WTC11 (cell line): Measurements from ENCODE around the gene NDUFV2. TPM values are rescaled to one million over a fixed set of nuclear protein-coding genes. Genes with fewer than 3 reads are reported as not detected.

Experiments
- ATAC-seq: fragments of 200-7000 bp; cut with Tn5 transposase; 2 replicates; pipeline ENCODE4 v1.10.0; 2021; ENCODE audit warnings: mild to moderate bottlenecking, moderate library complexity
- CTCF ChIA-PET: fragments of 300-600 bp; sonication (Branson Sonifier 250); formaldehyde crosslinking; loops from one replicate; lab custom pipeline; 2021; ENCODE audit warnings: antibody characterized with exemption; lab: Charles Lee
- POLR2A ChIA-PET: fragments of 350-600 bp; sonication (Branson Sonifier 250); formaldehyde crosslinking; loops from one replicate; lab custom pipeline; 2021; ENCODE audit warnings: antibody characterized with exemption; lab: Charles Lee
- DNase-seq: peaks from one replicate; pipeline ENCODE4 v3.0.0; 2021; ENCODE audit warnings: low spot score
- H3K27ac Mint-ChIP-seq: 2 replicates; pipeline ENCODE4 v1.8.0; 2021; ENCODE audit warnings: mixed read lengths
- H3K27me3 Mint-ChIP-seq: 2 replicates; pipeline ENCODE4 v1.8.0; 2021; ENCODE audit warnings: low read depth, mild to moderate bottlenecking, moderate library complexity, mixed read lengths
- H3K36me3 Mint-ChIP-seq: 2 replicates; pipeline ENCODE4 v1.8.0; 2021; ENCODE audit warnings: mixed read lengths
- H3K4me1 Mint-ChIP-seq: 2 replicates; pipeline ENCODE4 v1.8.0; 2022; ENCODE audit warnings: mixed read lengths
- H3K4me3 Mint-ChIP-seq: 2 replicates; pipeline ENCODE4 v1.8.0; 2021; ENCODE audit warnings: mild to moderate bottlenecking, moderate library complexity, mixed read lengths
- H3K9me3 Mint-ChIP-seq: 2 replicates; pipeline ENCODE4 v1.8.0; 2021; ENCODE audit warnings: mixed read lengths
- CREB1 ChIP-seq: sonication (generic); formaldehyde crosslinking; IDR thresholded peaks from 2 replicates; pipeline ENCODE4 v1.8.0; 2023; ENCODE audit warnings: mild to moderate bottlenecking, missing genetic modification reagents
- EMX1 ChIP-seq: fragments of 250-450 bp; sonication (Bioruptor Pico); IDR thresholded peaks from 2 replicates; pipeline ENCODE4 v1.8.0; 2021; ENCODE audit warnings: mild to moderate bottlenecking
- ESRRA ChIP-seq: sonication (generic); formaldehyde crosslinking; IDR thresholded peaks from 2 replicates; pipeline ENCODE4 v1.8.1; 2022; ENCODE audit warnings: mild to moderate bottlenecking, missing genetic modification reagents, borderline replicate concordance
- GABPB1 ChIP-seq: sonication (generic); formaldehyde crosslinking; IDR thresholded peaks from 2 replicates; pipeline ENCODE4 v1.8.1; 2023; ENCODE audit warnings: mild to moderate bottlenecking, missing genetic modification reagents
- IRF2 ChIP-seq: sonication (generic); formaldehyde crosslinking; IDR thresholded peaks from 2 replicates; pipeline ENCODE4 v1.8.0; 2022; ENCODE audit warnings: low read depth, missing genetic modification reagents, borderline replicate concordance
- JAZF1 ChIP-seq: fragments of 250-450 bp; sonication (Bioruptor Pico); IDR thresholded peaks from 2 replicates; pipeline ENCODE4 v1.9.0; 2021; ENCODE audit warnings: moderate library complexity, mild to moderate bottlenecking, inconsistent platforms
- KAT7 ChIP-seq: sonication (generic); formaldehyde crosslinking; IDR thresholded peaks from 2 replicates; pipeline ENCODE4 v1.8.1; 2023; ENCODE audit warnings: missing genetic modification reagents, mild to moderate bottlenecking, borderline replicate concordance
- NR2C2 ChIP-seq: sonication (generic); formaldehyde crosslinking; IDR thresholded peaks from 2 replicates; pipeline ENCODE4 v1.8.0; 2022; ENCODE audit warnings: mild to moderate bottlenecking, missing genetic modification reagents
- NR3C1 ChIP-seq: sonication (generic); formaldehyde crosslinking; conservative IDR thresholded peaks from 2 replicates; pipeline ENCODE4 v1.8.1; 2023; ENCODE audit warnings: low read depth, mild to moderate bottlenecking, missing genetic modification reagents
- SOX15 ChIP-seq: fragments of 250-450 bp; sonication (Bioruptor Pico); IDR thresholded peaks from 2 replicates; pipeline ENCODE4 v1.9.0; 2021; ENCODE audit warnings: mild to moderate bottlenecking
- ZNF121 ChIP-seq: sonication (generic); formaldehyde crosslinking; IDR thresholded peaks from 2 replicates; pipeline ENCODE4 v1.8.0; 2023; ENCODE audit warnings: missing genetic modification reagents
- ZNF219 ChIP-seq: sonication (generic); formaldehyde crosslinking; IDR thresholded peaks from 2 replicates; pipeline ENCODE4 v1.8.0; 2023; ENCODE audit warnings: missing genetic modification reagents, mild to moderate bottlenecking, borderline replicate concordance
- ZNF396 ChIP-seq: fragments of 250-450 bp; sonication (Bioruptor Pico); IDR thresholded peaks from 2 replicates; pipeline ENCODE4 v1.8.0; 2021; ENCODE audit warnings: mild to moderate bottlenecking, moderate library complexity, borderline replicate concordance
- ZNF416 ChIP-seq: fragments of 250-450 bp; sonication (Bioruptor Pico); IDR thresholded peaks from 2 replicates; pipeline ENCODE4 v1.9.0; 2021; ENCODE audit warnings: mild to moderate bottlenecking, inconsistent platforms
- ZNF671 ChIP-seq: fragments of 250-450 bp; sonication (Bioruptor Pico); IDR thresholded peaks from 2 replicates; pipeline ENCODE4 v1.8.0; 2021; ENCODE audit warnings: mild to moderate bottlenecking
- total RNA-seq: library from RNA; stranded (reverse); gene quantifications from 3 replicates; pipeline ENCODE4 v1.2.3, GENCODE V29; 2021
- TF ChIP-seq, protein P1 (sequence below): sonication (generic); formaldehyde crosslinking; IDR thresholded peaks from 2 replicates; pipeline ENCODE4 v1.8.1; 2023; ENCODE audit warnings: mild to moderate bottlenecking, missing genetic modification reagents, moderate library complexity
- TF ChIP-seq, protein P2 (sequence below): sonication (generic); formaldehyde crosslinking; IDR thresholded peaks from 2 replicates; pipeline ENCODE4 v1.8.0; 2022; ENCODE audit warnings: mild to moderate bottlenecking, missing genetic modification reagents
- TF ChIP-seq, protein P3 (sequence below): fragments of 250-450 bp; sonication (Bioruptor Pico); IDR thresholded peaks from 2 replicates; pipeline ENCODE4 v2.1.2; 2022; ENCODE audit warnings: mild to moderate bottlenecking, moderate library complexity
- TF ChIP-seq, protein P4 (sequence below): sonication (generic); formaldehyde crosslinking; conservative IDR thresholded peaks from 2 replicates; pipeline ENCODE4 v1.8.1; 2022; ENCODE audit warnings: mild to moderate bottlenecking, missing genetic modification reagents
- TF ChIP-seq, protein P5 (sequence below): sonication (generic); formaldehyde crosslinking; IDR thresholded peaks from 2 replicates; pipeline ENCODE4 v1.8.0; 2023; ENCODE audit warnings: missing genetic modification reagents, mild to moderate bottlenecking, borderline replicate concordance
- TF ChIP-seq, protein P6 (sequence below): fragments of 250-450 bp; sonication (Bioruptor Pico); IDR thresholded peaks from 2 replicates; pipeline ENCODE4 v1.9.0; 2021; ENCODE audit warnings: mild to moderate bottlenecking, borderline replicate concordance

Gene NDUFV2
- total RNA-seq, 1 experiment from 2014 or later, result 192 TPM

DNA sequence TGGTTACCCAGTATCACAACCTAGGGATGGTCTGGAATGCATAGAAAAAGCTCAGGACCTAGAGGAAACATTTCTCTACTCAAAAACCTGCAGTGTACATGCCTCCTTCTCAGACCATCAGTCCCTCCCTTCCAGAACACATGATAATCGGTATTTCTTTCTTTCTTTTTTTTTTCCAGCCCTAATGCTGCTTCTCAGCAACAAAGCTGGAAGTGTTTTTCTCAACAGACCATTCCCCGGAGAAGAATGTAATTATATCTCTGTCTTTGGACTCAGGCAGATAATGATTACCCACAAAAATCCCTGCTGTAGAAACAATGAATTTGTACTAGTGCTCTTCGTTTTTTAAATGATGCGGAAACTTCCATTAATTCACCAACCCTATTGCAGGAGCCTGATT is 44.1 kb upstream of the NDUFV2 start:
- no peaks in the 10 kb centered on the region for H3K36me3 Mint-ChIP-seq
- H3K4me1 Mint-ChIP-seq, result no peaks in the 10 kb centered on the region
- peaks cover 6% of the 10 kb centered on the region; the same call in 1 of the 2 replicates for H3K9me3 Mint-ChIP-seq
- DNase-seq (no peak), ATAC-seq (no peak)
- H3K4me3 Mint-ChIP-seq, result no peak overlapping the region
- POLR2A ChIA-PET, result no interaction called here
- H3K27ac Mint-ChIP-seq, result no peak overlapping the region
- TF ChIP-seq, protein P1, sequence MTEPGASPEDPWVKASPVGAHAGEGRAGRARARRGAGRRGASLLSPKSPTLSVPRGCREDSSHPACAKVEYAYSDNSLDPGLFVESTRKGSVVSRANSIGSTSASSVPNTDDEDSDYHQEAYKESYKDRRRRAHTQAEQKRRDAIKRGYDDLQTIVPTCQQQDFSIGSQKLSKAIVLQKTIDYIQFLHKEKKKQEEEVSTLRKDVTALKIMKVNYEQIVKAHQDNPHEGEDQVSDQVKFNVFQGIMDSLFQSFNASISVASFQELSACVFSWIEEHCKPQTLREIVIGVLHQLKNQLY, result no peak
- TF ChIP-seq IRF2 (no peak), ZNF396 (CRISPR knock-in tag) (no peak), ZNF121 (CRISPR knock-in tag) (no peak), ZNF219 (CRISPR knock-in tag) (no peak), ESRRA (CRISPR knock-in tag) (no peak), GABPB1 (CRISPR knock-in tag) (no peak), NR3C1 (CRISPR knock-in tag) (no peak), ZNF416 (no peak), KAT7 (CRISPR knock-in tag) (no peak), EMX1 (no peak), SOX15 (CRISPR knock-in tag) (no peak), JAZF1 (CRISPR knock-in tag) (no peak)
- TF ChIP-seq, protein P2, sequence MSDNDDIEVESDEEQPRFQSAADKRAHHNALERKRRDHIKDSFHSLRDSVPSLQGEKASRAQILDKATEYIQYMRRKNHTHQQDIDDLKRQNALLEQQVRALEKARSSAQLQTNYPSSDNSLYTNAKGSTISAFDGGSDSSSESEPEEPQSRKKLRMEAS, result no peak
- TF ChIP-seq, protein P3, sequence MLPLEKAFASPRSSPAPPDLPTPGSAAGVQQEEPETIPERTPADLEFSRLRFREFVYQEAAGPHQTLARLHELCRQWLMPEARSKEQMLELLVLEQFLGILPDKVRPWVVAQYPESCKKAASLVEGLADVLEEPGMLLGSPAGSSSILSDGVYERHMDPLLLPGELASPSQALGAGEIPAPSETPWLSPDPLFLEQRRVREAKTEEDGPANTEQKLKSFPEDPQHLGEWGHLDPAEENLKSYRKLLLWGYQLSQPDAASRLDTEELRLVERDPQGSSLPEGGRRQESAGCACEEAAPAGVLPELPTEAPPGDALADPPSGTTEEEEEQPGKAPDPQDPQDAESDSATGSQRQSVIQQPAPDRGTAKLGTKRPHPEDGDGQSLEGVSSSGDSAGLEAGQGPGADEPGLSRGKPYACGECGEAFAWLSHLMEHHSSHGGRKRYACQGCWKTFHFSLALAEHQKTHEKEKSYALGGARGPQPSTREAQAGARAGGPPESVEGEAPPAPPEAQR, result no peak
- TF ChIP-seq, protein P4, sequence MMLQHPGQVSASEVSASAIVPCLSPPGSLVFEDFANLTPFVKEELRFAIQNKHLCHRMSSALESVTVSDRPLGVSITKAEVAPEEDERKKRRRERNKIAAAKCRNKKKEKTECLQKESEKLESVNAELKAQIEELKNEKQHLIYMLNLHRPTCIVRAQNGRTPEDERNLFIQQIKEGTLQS, result no peak
- CTCF ChIA-PET, result interaction anchor here (0.7 kb wide), 1 partner anchor 345 kb away, joined by 3 read pairs; no protein-coding TSS in a partner anchor
- H3K27me3 Mint-ChIP-seq, result no peaks in the 10 kb centered on the region

DNA sequence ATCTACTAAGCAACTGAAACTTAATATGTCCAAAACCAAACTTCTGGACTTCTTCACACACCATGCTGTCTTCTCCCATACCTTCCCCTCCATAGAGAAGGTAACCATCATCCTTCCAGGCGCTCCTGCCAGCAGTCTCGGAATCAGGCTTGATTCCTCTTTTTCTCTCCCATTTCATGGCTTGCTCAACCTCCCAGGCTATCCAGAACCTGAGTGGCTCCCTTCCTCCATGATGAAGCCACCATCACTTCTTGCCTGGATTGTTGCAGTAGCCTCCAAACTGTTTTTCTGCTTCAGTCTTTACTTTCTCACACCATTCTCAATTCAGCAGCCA is 40.1 kb upstream of the NDUFV2 start:
- Mint-ChIP-seq H3K27me3 (no peaks in the 10 kb centered on the region), H3K36me3 (no peaks in the 10 kb centered on the region), H3K4me1 (no peaks in the 10 kb centered on the region), H3K27ac (no peak overlapping the region), H3K9me3 (no peaks in the 10 kb centered on the region), H3K4me3 (no peak overlapping the region)
- no peak for TF ChIP-seq NR2C2
- CTCF ChIA-PET, result no interaction called here
- POLR2A ChIA-PET, result no interaction called here
- ATAC-seq, result no peak
- DNase-seq, result no peak

DNA sequence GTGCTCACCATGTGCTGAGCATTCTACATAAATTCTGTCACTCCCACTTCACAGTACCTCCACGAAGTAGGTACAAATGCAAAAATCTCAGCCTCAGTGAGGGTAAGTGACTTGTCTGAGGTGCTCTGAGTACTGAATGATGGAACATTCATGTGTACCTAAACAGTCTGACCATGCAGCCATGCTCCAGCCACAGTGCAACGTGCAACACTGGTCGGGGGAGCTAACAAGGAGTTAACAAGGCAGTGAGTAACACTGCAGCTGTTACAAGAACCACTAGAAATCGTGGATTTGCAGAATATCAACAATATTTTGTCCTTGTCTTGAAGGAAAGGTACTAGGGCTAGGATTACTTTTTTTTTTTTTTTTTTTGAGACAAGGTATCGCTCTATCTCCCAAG is 36.6 kb upstream of the NDUFV2 start:
- no peak overlapping the region for H3K4me3 Mint-ChIP-seq
- H3K4me1 Mint-ChIP-seq, result peaks cover 8% of the 10 kb centered on the region
- no peaks in the 10 kb centered on the region for H3K27me3 Mint-ChIP-seq
- no peak overlapping the region for H3K27ac Mint-ChIP-seq
- no peaks in the 10 kb centered on the region for H3K9me3 Mint-ChIP-seq
- ChIA-PET CTCF (interaction anchor here (0.8 to 1.3 kb wide), 3 partner anchors 9 to 269 kb away, joined by 3 to 5 read pairs (median 4); partner anchors contain the start of gene TWSG1), POLR2A (no interaction called here)
- ATAC-seq (no peak), DNase-seq (no peak)
- no peaks in the 10 kb centered on the region for H3K36me3 Mint-ChIP-seq
- no peak for TF ChIP-seq EMX1
- no peak for TF ChIP-seq ZNF416
- TF ChIP-seq, all 79 proteins: peak for 0

DNA sequence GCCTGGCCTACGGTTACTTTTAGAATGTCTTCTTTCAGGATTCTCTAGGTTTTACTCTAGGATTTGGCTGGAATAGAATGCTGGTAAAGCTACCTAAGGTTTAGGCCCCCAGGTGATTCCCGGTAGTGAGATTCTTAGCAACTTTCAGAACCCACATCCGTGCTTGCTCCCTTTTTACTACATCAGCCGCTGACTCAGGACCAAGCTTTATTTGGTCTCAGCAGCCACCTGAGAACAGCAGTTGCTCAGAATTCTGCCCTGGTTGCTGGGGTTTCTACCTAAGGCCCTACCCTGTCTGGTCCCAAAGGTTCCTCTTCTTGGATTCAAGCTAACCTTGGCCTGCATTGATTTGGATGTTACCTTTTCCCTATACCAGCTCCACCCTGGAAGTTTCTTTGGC is 36.1 kb upstream of the NDUFV2 start:
- H3K4me1 Mint-ChIP-seq, result peaks cover 8% of the 10 kb centered on the region
- no peaks in the 10 kb centered on the region for H3K9me3 Mint-ChIP-seq
- H3K27me3 Mint-ChIP-seq, result no peaks in the 10 kb centered on the region
- DNase-seq (no peak), ATAC-seq (no peak)
- ChIA-PET POLR2A (no interaction called here), CTCF (interaction anchor here (0.8 to 1.3 kb wide), 2 partner anchors 82 to 268 kb away, joined by 3 to 4 read pairs; partner anchors contain the start of gene TWSG1)
- H3K4me3 Mint-ChIP-seq, result no peak overlapping the region
- H3K27ac Mint-ChIP-seq, result no peak overlapping the region
- no peaks in the 10 kb centered on the region for H3K36me3 Mint-ChIP-seq
- TF ChIP-seq ZNF671 (CRISPR knock-in tag) (no peak), CREB1 (CRISPR knock-in tag) (no peak)
- TF ChIP-seq, protein P5, sequence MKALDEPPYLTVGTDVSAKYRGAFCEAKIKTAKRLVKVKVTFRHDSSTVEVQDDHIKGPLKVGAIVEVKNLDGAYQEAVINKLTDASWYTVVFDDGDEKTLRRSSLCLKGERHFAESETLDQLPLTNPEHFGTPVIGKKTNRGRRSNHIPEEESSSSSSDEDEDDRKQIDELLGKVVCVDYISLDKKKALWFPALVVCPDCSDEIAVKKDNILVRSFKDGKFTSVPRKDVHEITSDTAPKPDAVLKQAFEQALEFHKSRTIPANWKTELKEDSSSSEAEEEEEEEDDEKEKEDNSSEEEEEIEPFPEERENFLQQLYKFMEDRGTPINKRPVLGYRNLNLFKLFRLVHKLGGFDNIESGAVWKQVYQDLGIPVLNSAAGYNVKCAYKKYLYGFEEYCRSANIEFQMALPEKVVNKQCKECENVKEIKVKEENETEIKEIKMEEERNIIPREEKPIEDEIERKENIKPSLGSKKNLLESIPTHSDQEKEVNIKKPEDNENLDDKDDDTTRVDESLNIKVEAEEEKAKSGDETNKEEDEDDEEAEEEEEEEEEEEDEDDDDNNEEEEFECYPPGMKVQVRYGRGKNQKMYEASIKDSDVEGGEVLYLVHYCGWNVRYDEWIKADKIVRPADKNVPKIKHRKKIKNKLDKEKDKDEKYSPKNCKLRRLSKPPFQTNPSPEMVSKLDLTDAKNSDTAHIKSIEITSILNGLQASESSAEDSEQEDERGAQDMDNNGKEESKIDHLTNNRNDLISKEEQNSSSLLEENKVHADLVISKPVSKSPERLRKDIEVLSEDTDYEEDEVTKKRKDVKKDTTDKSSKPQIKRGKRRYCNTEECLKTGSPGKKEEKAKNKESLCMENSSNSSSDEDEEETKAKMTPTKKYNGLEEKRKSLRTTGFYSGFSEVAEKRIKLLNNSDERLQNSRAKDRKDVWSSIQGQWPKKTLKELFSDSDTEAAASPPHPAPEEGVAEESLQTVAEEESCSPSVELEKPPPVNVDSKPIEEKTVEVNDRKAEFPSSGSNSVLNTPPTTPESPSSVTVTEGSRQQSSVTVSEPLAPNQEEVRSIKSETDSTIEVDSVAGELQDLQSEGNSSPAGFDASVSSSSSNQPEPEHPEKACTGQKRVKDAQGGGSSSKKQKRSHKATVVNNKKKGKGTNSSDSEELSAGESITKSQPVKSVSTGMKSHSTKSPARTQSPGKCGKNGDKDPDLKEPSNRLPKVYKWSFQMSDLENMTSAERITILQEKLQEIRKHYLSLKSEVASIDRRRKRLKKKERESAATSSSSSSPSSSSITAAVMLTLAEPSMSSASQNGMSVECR, result no peak
- TF ChIP-seq, protein P6, sequence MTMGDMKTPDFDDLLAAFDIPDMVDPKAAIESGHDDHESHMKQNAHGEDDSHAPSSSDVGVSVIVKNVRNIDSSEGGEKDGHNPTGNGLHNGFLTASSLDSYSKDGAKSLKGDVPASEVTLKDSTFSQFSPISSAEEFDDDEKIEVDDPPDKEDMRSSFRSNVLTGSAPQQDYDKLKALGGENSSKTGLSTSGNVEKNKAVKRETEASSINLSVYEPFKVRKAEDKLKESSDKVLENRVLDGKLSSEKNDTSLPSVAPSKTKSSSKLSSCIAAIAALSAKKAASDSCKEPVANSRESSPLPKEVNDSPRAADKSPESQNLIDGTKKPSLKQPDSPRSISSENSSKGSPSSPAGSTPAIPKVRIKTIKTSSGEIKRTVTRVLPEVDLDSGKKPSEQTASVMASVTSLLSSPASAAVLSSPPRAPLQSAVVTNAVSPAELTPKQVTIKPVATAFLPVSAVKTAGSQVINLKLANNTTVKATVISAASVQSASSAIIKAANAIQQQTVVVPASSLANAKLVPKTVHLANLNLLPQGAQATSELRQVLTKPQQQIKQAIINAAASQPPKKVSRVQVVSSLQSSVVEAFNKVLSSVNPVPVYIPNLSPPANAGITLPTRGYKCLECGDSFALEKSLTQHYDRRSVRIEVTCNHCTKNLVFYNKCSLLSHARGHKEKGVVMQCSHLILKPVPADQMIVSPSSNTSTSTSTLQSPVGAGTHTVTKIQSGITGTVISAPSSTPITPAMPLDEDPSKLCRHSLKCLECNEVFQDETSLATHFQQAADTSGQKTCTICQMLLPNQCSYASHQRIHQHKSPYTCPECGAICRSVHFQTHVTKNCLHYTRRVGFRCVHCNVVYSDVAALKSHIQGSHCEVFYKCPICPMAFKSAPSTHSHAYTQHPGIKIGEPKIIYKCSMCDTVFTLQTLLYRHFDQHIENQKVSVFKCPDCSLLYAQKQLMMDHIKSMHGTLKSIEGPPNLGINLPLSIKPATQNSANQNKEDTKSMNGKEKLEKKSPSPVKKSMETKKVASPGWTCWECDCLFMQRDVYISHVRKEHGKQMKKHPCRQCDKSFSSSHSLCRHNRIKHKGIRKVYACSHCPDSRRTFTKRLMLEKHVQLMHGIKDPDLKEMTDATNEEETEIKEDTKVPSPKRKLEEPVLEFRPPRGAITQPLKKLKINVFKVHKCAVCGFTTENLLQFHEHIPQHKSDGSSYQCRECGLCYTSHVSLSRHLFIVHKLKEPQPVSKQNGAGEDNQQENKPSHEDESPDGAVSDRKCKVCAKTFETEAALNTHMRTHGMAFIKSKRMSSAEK (CRISPR knock-in tag), result no peak
